ENCODE measurements around the gene EMC6.

The EMC6 gene

GRCh38 chr17:3681057-3681456, 12.4 kb downstream of the EMC6 start:
- no peak for DNase-seq (ENCODE audit: low read depth)
- H3K4me3 ChIP-seq (ENCODE audit: low read depth, low read length) = no peak overlapping the region
- TF ChIP-seq CTCF (IDR thresholded peaks at IDR 0.05; ENCODE audit: control insufficient read depth, extremely low read depth, insufficient read depth) = no peak

- TF ChIP-seq CTCF (IDR thresholded peaks at IDR 0.05; ENCODE audit: control insufficient read depth, extremely low read depth, insufficient read depth) = no peak
- DNase-seq (ENCODE audit: low read depth) = no peak
- H3K4me3 ChIP-seq (ENCODE audit: low read depth, low read length) = no peak overlapping the region
These were observed 13.0 kb downstream of the EMC6 start for GRCh38 chr17:3681565-3681964.

- H3K4me3 ChIP-seq (ENCODE audit: low read depth, low read length) = no peak overlapping the region
- DNase-seq (ENCODE audit: low read depth) = no peak
- TF ChIP-seq CTCF (IDR thresholded peaks at IDR 0.05; ENCODE audit: control insufficient read depth, extremely low read depth, insufficient read depth) = no peak
These were observed 13.4 kb downstream of the EMC6 start for GRCh38 chr17:3682033-3682432.

- H3K4me3 ChIP-seq (ENCODE audit: low read depth, low read length) = no peak overlapping the region
- peak; percentile 91 for TF ChIP-seq CTCF (IDR thresholded peaks at IDR 0.05; ENCODE audit: control insufficient read depth, extremely low read depth, insufficient read depth)
- DNase-seq (ENCODE audit: low read depth) = no peak
These were observed 14.5 kb downstream of the EMC6 start for GRCh38 chr17:3683054-3683511.

GRCh38 chr17:3685174-3685573, 16.6 kb downstream of the EMC6 start:
- no peak for TF ChIP-seq CTCF (IDR thresholded peaks at IDR 0.05; ENCODE audit: control insufficient read depth, extremely low read depth, insufficient read depth)
- DNase-seq (ENCODE audit: low read depth) = no peak
- no peak overlapping the region for H3K4me3 ChIP-seq (ENCODE audit: low read depth, low read length)

- no peak overlapping the region for H3K4me3 ChIP-seq (ENCODE audit: low read depth, low read length)
- no peak for TF ChIP-seq CTCF (IDR thresholded peaks at IDR 0.05; ENCODE audit: control insufficient read depth, extremely low read depth, insufficient read depth)
These were observed 19.5 kb downstream of the EMC6 start for GRCh38 chr17:3688027-3688553.

GRCh38 chr17:3688852-3689261, 20.2 kb downstream of the EMC6 start:
- no peak for DNase-seq (ENCODE audit: low read depth)
- no peak overlapping the region for H3K4me3 ChIP-seq (ENCODE audit: low read depth, low read length)
- no peak for TF ChIP-seq CTCF (IDR thresholded peaks at IDR 0.05; ENCODE audit: control insufficient read depth, extremely low read depth, insufficient read depth)

More at GRCh38 chr17:3688027-3688553, 19.5 kb downstream of the EMC6 start:
- no peak for DNase-seq (ENCODE audit: low read depth)
